ENCODE results near the gene SAPCD1.

SAPCD1 gene

DNA sequence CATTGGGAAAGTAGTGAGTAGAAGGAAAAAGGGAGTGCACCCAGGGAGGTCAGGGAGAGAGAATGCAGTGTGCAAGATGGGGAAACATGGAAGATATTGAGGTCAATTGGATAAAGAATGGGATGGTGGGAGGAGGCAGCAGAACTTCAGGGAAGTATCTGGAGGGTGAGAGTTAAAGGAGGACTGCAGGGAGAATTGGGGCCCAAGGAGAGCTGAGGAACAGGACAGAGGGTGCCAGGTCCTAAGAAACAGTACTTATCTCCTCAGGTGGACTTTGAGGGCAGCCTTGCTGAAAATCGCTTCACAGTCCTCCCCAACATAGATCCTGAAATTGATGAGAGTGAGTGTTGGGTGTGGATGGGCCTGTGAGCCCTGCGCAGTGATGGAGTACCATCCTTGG lies 4.2 kb upstream of the SAPCD1 start:
- no peak for DNase-seq

DNA sequence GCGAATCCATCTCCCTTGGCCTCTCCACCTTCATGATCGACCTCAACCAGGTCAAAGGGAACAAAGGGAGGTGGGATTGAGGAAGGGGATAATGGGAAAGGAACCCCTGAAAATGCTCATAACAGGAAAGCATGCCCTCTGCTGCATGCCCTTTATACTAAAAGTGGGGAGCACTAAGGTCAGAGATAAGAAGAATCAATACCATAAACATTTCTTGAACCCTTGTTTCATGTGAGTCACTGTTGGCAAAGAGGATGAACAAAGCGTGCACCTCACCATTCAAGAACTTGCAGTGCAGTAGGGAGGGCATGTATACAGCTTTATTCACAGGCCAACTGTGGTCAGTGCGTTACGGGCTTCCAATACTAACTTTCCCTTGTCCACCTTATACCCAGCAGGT lies 1.7 kb upstream of the SAPCD1 start:
- no peak for DNase-seq

- no peak for DNase-seq
Measured at GRCh38 chr6:31761343-31761742, 1.1 kb upstream of the SAPCD1 start.

- no peak for DNase-seq
Measured at GRCh38 chr6:31762878-31763618, 592 bp downstream of the SAPCD1 start.

- no peak for DNase-seq
Measured at GRCh38 chr6:31763619-31763940, 1.1 kb downstream of the SAPCD1 start.

- no peak for DNase-seq
Measured at GRCh38 chr6:31764198-31764597, 1.7 kb downstream of the SAPCD1 start.

GRCh38 chr6:31765559-31765909 lies 3.1 kb downstream of the SAPCD1 start:
- no peak for DNase-seq

GRCh38 chr6:31765910-31766794 lies 3.7 kb downstream of the SAPCD1 start:
- DNase-seq: no peak

DNA sequence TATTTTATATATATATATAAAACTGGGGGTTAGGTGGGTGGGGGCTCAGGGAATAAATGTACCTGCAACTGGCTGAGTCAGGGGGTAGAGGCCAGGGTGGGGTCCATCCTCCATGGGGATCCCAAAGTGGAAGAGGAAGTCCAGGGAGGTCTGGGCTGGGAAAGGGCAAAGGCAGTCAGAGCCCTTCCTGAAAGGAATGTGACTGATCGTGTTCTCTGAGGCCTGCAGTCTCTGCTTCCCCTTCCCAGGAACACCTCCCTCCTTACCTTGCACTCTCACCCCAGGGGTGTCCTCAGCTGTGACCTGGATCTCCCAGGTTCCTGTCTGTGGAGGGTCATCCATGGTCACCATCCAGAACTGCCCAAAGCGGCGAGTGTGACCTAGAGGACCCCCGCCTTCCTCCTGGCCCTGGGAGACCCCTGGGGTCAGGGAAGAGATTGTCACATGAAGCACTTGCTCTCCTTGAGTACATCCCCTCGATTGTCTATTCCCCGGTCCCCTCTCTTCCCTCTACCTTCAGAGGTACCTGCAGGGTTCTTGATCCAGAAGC lies 4.7 kb downstream of the SAPCD1 start:
- no peak for DNase-seq

- DNase-seq: no peak
Measured at GRCh38 chr6:31768363-31769257, 6.2 kb downstream of the SAPCD1 start.

- DNase-seq: no peak
Measured at GRCh38 chr6:31769684-31770371, 7.4 kb downstream of the SAPCD1 start.

- no peak for DNase-seq
Measured at GRCh38 chr6:31770860-31771259, 8.4 kb downstream of the SAPCD1 start.

GRCh38 chr6:31771992-31772358 lies 9.5 kb downstream of the SAPCD1 start:
- no peak for DNase-seq

DNA sequence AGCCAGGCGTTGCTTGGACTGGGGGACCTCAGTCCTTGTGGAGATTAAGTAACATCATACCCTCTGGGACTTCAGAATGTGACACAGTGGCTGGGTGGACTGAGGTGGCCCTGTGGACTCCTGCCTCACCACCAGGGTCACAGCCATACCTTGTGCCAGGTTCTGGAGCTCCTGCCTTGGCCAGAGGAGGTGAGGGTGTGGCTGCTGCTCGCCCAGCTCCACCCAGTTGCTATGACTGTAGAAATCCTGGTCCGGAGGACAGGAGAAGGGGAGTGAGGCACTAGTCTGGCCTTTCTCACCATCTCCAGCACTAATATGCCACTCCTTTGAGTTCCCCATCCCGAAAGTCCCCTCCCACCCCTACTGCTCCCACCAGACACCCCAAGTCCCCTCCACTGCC lies 12.7 kb downstream of the SAPCD1 start:
- no peak for DNase-seq

- DNase-seq: no peak
Measured at GRCh38 chr6:31775633-31776484, 13.4 kb downstream of the SAPCD1 start.

DNA sequence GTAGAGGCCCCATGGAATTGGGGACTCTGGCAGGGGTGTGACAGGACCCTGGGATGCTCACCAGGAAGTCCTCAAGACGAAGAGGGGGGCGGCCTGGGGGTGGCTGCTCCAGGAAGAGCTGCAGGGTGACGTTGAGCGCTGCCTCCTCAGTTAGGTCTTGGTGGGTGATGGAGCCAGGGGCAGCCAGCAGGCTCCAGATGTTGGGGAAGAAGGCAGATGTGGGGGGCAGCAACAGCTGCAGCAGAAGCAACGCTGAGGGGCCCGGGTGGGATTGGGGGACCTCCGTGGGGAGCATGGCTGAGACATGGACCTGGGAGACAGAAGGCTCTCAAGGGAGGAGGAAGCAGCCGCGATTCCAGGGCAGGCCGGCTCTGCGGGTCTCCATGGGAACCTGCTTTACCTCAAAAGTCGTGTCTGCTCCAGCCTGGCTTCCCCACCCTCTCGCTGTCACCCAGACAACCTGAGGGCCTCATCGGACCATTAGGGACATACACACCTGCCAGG lies 14.1 kb downstream of the SAPCD1 start:
- DNase-seq: no peak

GRCh38 chr6:31776989-31777666 lies 14.7 kb downstream of the SAPCD1 start, which contains the start of gene VWA7:
TSS of gene VWA7 (minus strand) at chr6:31777328. CDS start at chr6:31776779, 549 bp downstream.
- no peak for DNase-seq

GRCh38 chr6:31777667-31778050 lies 15.2 kb downstream of the SAPCD1 start:
- DNase-seq: no peak

GRCh38 chr6:31778193-31778592 lies 15.7 kb downstream of the SAPCD1 start:
- no peak for DNase-seq

DNA sequence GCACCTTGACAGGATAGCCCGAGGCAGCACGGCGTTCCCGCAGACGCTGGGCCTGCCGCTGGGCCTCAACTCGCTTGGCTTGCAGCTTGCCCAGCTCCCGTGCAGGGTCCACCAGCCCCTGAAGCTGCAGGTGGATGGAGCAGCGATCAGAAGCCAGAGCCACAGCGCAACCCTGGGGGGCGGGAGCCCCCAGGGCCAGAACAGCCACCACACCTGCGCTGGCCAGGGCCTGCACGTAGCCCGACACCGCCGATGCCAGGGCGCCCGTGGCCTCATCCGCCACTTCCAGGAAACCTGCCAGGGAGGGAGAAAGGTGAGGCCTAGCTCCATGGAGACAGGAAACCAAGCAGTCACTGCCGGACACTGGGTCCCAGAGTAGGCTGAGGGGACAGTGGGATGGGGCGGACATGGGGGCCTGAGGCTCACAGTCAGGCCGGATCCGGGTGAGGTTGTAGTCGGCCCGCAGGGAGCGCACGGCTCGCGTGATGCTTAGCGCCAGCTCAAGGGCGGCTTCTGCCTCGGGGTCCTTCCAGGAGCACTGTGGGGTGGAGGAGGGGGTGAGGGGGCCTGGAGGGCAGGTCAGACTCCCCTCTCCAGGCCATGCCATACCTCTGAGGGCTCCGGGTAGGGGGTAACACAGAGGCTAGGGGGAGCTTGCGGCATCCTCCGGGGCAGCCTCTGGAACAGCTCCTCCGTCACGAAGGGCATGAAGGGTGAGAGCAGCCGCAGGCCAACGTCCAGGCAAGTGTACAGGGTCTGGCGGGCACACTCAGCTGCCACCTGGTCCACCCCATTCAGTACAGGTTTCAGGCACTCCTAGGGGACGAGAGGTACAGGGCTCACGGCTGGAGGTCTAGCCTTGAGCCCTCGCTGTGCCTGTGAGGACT lies 16.8 kb downstream of the SAPCD1 start:
- no peak for DNase-seq
